HUES64 (cell line): Measurements from ENCODE around the gene HIBCH.
"Not testable (repeated sequence)": the region's sequence is repeated elsewhere in the genome, so short reads cannot be mapped to it uniquely, and the experiment has no call there.

Experiments used
- H3K27ac ChIP-seq: 2 replicates; pipeline ENCODE4 v1.7.0; 2013; ENCODE audit warnings: low read depth, low read length, inconsistent platforms
- H3K27me3 ChIP-seq: 2 replicates; pipeline ENCODE4 v1.6.1; 2013; ENCODE audit warnings: mild to moderate bottlenecking, low read length; ENCODE audit not compliant: insufficient read depth
- H3K36me3 ChIP-seq: 2 replicates; pipeline ENCODE4 v1.6.1; 2013; ENCODE audit warnings: mild to moderate bottlenecking, low read length; ENCODE audit not compliant: insufficient read depth
- H3K4me1 ChIP-seq: 2 replicates; pipeline ENCODE4 v1.6.1; 2013; ENCODE audit warnings: mild to moderate bottlenecking, low read length, moderate library complexity; ENCODE audit not compliant: insufficient read depth
- H3K4me3 ChIP-seq: 2 replicates; pipeline ENCODE4 v1.5.1; 2013; ENCODE audit warnings: mild to moderate bottlenecking, low read length, moderate library complexity
- H3K9ac ChIP-seq: 2 replicates; pipeline ENCODE4 v1.6.1; 2013; ENCODE audit warnings: mild to moderate bottlenecking, low read depth, low read length
- H3K9me3 ChIP-seq: 2 replicates; pipeline ENCODE4 v1.6.1; 2013; ENCODE audit warnings: low read depth, low read length; ENCODE audit not compliant: insufficient read depth
- WGBS: fragments of 150-250, 120-280 bp; methylation state at CpG from one replicate; pipeline ENCODE4 v1.1.7; 2013; ENCODE audit warnings: missing lambda C conversion rate; 5-methylcytosine and 5-hydroxymethylcytosine counted together

Gene HIBCH

DNA sequence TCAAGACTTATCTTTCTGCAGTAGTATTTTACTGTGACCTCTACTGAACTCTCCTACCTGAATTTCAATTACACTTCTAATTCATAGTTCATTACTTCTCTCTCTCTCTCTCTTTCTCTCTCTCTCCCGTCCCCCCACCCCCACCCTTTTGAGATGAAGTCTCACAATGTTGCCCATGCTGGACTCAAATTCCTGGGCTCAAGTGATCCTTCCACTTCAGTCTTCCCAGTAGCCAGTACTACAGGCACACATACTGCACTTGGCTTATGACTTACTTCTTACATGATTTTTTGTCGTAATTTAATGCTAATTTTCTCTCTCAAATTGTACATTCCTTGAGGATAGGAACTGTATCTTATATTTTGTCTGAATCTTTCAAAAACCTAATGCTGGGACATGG, 6.0 kb upstream of the HIBCH start:
- H3K27ac ChIP-seq: no peak overlapping the region
- H3K9me3 ChIP-seq: no peaks in the 10 kb centered on the region
- H3K4me1 ChIP-seq: no peaks in the 10 kb centered on the region
- H3K36me3 ChIP-seq: no peaks in the 10 kb centered on the region
- WGBS: 83% methylated on average over 2 of the region's 2 CpGs
- H3K4me3 ChIP-seq: no peak overlapping the region
- H3K27me3 ChIP-seq: no peaks in the 10 kb centered on the region
- no peak overlapping the region for H3K9ac ChIP-seq

GRCh38 chr2:190323406-190323805, 3.8 kb upstream of the HIBCH start:
- Histone ChIP-seq H3K27me3 (no peaks in the 10 kb centered on the region), H3K9ac (no peak overlapping the region), H3K4me1 (peaks cover 9% of the 10 kb centered on the region)

GRCh38 chr2:190320696-190321095, 1.1 kb upstream of the HIBCH start:
- 99% methylated on average over 4 of the region's 4 CpGs for WGBS
- Histone ChIP-seq H3K36me3 (no peaks in the 10 kb centered on the region), H3K27ac (no peak overlapping the region), H3K4me3 (no peak overlapping the region), H3K9ac (no peak overlapping the region), H3K4me1 (peaks cover 10% of the 10 kb centered on the region), H3K27me3 (no peaks in the 10 kb centered on the region), H3K9me3 (no peaks in the 10 kb centered on the region)

More at GRCh38 chr2:190323406-190323805, 3.8 kb upstream of the HIBCH start:
- Histone ChIP-seq H3K4me3 (no peak overlapping the region), H3K36me3 (no peaks in the 10 kb centered on the region), H3K27ac (no peak overlapping the region), H3K9me3 (no peaks in the 10 kb centered on the region)

DNA sequence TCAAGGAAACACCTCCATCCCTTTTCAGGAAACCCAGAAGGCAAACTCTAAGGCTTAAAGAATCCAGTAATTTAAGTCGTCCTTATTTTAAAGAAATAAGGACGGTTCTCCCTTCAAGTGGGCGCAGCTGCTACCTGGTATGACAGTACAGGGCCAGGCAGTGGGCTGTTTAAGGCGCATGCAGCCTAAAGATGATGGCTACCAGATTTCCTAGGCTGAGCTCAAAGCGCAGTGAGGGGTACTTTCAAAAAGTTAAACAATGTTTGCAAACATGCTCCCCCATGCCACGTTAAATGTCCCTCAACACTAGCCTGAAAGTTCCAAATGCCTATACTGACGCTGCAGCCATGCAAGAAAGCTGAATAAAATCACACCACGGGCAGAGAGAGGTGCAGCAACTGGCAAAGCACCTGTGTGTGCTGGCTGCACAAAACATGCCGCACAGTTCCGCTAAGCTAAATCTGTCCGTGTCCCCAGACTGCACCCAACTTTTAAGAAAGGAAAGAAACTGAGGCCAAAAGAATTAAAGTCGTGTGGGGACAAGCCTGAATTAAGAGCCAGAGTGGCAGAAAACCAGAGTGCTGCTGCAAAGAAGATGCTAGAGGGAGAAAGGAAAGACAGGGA, 583 bp downstream of the HIBCH start:
- H3K36me3 ChIP-seq: no peaks in the 10 kb centered on the region
- H3K4me1 ChIP-seq: peaks cover 10% of the 10 kb centered on the region
- 10% methylated on average over 12 of the region's 12 CpGs for WGBS
- H3K27ac ChIP-seq: peak overlapping the region; percentile 45
- H3K27me3 ChIP-seq: no peaks in the 10 kb centered on the region
- H3K4me3 ChIP-seq: peak overlapping the region; percentile 73
- no peaks in the 10 kb centered on the region for H3K9me3 ChIP-seq
- peak overlapping the region; percentile 74 for H3K9ac ChIP-seq

GRCh38 chr2:190318514-190318913, 1.1 kb downstream of the HIBCH start:
- Histone ChIP-seq H3K27ac (no peak overlapping the region), H3K36me3 (no peaks in the 10 kb centered on the region), H3K4me3 (peak overlapping the region; percentile 73), H3K27me3 (no peaks in the 10 kb centered on the region), H3K9ac (peak overlapping the region; percentile 74; the same call in 1 of the 2 replicates), H3K4me1 (peaks cover 10% of the 10 kb centered on the region), H3K9me3 (no peaks in the 10 kb centered on the region)
- 92% methylated on average over 4 of the region's 4 CpGs for WGBS

DNA sequence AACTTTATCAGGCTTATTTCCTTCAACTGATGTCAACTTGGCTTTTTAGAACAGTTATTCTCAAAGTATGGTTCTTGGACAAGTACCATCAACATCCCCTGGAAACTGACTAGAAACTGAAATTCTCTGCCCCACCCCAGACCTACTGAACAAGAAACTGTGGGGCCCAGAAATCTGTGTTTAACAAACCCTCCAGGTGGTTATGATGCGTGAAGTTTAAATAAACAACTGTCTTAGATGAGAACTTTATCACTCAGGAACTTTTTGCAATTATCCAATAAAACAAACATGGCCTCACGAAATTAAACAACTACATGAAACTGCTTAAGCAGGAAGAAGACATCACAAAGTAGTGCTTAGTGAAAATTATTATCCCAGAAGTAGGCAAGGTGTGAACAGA, 4.4 kb downstream of the HIBCH start:
- H3K36me3 ChIP-seq: peaks cover 11% of the 10 kb centered on the region
- no peak overlapping the region for H3K9ac ChIP-seq
- no peak overlapping the region for H3K27ac ChIP-seq
- H3K9me3 ChIP-seq: no peaks in the 10 kb centered on the region
- H3K27me3 ChIP-seq: no peaks in the 10 kb centered on the region
- WGBS: 94% methylated on average over 2 of the region's 2 CpGs
- H3K4me3 ChIP-seq: no peak overlapping the region
- peaks cover 12% of the 10 kb centered on the region for H3K4me1 ChIP-seq

DNA sequence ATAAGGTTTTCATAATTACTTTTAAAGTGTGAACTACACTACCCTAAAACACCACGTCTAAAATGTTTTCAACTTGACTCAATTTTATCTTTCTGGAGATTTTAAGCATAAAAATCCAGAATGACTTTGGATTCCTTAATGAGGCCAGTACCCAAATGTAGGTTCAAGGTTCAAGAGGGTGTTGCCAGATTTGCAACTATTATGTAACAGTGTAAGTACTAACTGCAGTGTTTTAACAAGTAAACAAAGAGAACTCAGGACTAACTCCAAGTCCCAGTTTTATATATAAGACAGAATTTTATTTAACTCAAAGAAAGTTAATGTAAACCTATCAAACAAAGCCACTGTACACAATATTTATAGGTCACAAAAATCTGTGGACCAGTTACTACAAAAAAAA, 5.7 kb downstream of the HIBCH start:
- Histone ChIP-seq H3K36me3 (peaks cover 21% of the 10 kb centered on the region), H3K27ac (no peak overlapping the region), H3K9ac (no peak overlapping the region), H3K4me1 (peaks cover 8% of the 10 kb centered on the region; the same call in 1 of the 2 replicates), H3K9me3 (no peaks in the 10 kb centered on the region), H3K4me3 (no peak overlapping the region), H3K27me3 (no peaks in the 10 kb centered on the region)
- WGBS: 92% methylated on average over 1 of the region's 1 CpG

GRCh38 chr2:190312635-190313025, 7.0 kb downstream of the HIBCH start:
- not testable (repeated sequence) for H3K4me1 ChIP-seq, H3K4me3 ChIP-seq, H3K27ac ChIP-seq, H3K9me3 ChIP-seq, H3K9ac ChIP-seq, H3K27me3 ChIP-seq
- WGBS: 94% methylated on average over 5 of the region's 5 CpGs
- peaks cover 34% of the 10 kb centered on the region for H3K36me3 ChIP-seq

GRCh38 chr2:190311893-190312634, 7.6 kb downstream of the HIBCH start:
- Histone ChIP-seq H3K27me3 (no peaks in the 10 kb centered on the region), H3K4me3 (no peak overlapping the region), H3K9ac (no peak overlapping the region), H3K4me1 (0 out of 2 replicates have a peak, but pooled peaks cover 3% of the 10 kb centered on the region), H3K27ac (no peak overlapping the region), H3K9me3 (no peaks in the 10 kb centered on the region), H3K36me3 (peaks cover 40% of the 10 kb centered on the region)
- 96% methylated on average over 5 of the region's 7 CpGs for WGBS

DNA sequence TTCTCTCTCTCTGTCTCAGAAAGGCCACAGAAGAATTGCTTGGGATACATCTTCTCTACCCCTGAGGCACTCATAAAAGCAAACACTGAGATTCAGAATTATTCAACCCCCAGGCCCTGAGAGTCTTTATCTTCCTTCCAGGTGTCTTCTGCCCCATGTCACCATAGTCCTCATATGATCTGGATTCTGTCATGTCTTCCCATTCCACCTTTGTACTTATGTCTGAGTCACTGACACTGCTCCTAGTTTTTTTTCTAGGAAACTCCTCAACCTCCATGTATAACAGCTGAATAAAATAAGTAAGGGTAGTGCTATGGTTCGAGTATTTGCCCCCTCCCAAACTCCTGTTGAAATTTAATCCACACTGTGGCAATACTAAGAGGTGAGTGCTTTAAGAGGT, 11.6 kb downstream of the HIBCH start:
- Histone ChIP-seq H3K9me3 (no peaks in the 10 kb centered on the region), H3K27me3 (no peaks in the 10 kb centered on the region), H3K4me1 (0 out of 2 replicates have a peak, but pooled peaks cover 3% of the 10 kb centered on the region), H3K36me3 (peaks cover 43% of the 10 kb centered on the region), H3K9ac (no peak overlapping the region), H3K4me3 (no peak overlapping the region), H3K27ac (no peak overlapping the region)
- 100% methylated on average over 1 of the region's 1 CpG for WGBS

DNA sequence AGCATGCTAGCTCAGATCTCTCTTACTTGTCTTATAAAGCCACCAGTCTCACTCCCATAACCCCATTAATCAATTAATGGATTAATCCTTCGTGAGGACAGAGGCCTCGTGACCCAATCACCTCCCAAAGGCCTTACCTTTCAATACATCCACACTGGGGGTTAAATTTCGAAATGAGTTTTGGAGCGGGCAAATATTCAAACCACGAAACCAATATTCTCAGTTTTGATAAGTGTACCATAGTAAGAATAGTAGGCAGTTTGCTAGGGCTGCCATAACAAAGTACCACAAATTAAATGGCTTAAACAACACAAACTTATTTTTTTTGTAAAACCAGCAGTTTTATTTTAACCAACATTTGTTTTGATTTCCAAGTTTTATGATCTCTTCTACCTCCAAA, 15.2 kb downstream of the HIBCH start:
- Histone ChIP-seq H3K4me3 (no peak overlapping the region), H3K27ac (no peak overlapping the region), H3K9me3 (no peaks in the 10 kb centered on the region), H3K9ac (no peak overlapping the region), H3K27me3 (no peaks in the 10 kb centered on the region), H3K36me3 (peaks cover 40% of the 10 kb centered on the region), H3K4me1 (peaks cover 9% of the 10 kb centered on the region; the same call in 1 of the 2 replicates)
- WGBS: 96% methylated on average over 4 of the region's 5 CpGs
